ENCODE results near the gene DPP8. TPM values are rescaled to one million over a fixed set of nuclear protein-coding genes. Genes with fewer than 3 reads are reported as not detected.

Gene DPP8
- total and polyA plus RNA-seq, 2 donors (not counting 1 experiment from before 2014, with no cell fraction given) = 29.9 to 45.4 TPM

DNA sequence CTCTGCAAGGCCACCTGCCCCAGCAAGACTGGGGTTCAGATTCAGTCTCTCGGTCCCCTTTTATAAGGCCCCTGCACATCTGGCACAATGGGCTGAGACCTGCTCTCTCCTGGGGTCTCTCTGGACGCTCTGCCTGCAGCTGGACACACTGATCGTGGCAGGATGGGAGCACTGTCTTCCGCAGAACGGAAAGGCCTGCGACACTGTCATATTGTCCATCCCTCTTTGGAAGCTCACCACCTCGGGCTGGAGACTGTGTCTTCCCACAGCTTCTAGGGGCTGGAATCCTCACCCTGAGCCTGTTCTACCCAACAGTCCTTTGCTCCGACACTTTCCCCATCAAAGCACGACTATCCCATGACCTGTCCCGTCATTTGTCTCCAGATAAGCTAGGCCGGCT is 83.3 kb downstream of the DPP8 start:
- Histone ChIP-seq H3K27me3 (ENCODE audit: control insufficient read depth, insufficient read depth, low read length) (no peaks in the 10 kb centered on the region), H3K36me3 (ENCODE audit: control insufficient read depth, insufficient read depth, low read length) (no peaks in the 10 kb centered on the region), H2AFZ (ENCODE audit: low read length) (no peak overlapping the region), H3K4me2 (ENCODE audit: extremely low read depth, insufficient read depth, low read length) (no peak overlapping the region), H3K4me1 (ENCODE audit: control insufficient read depth, extremely low read depth, insufficient read depth, low read length) (no peaks in the 10 kb centered on the region), H3K27ac (ENCODE audit: insufficient read depth, low read length) (no peak overlapping the region), H4K20me1 (ENCODE audit: control insufficient read depth, extremely low read depth, insufficient read depth, low read length) (no peaks in the 10 kb centered on the region), H3K9me3 (ENCODE audit: control insufficient read depth, insufficient read depth, low read depth, low read length) (no peaks in the 10 kb centered on the region), H3K9ac (ENCODE audit: insufficient read depth, low read length) (no peak overlapping the region), H3K4me3 (replicated peaks in 1 of 4; ENCODE audit: control extremely low read depth in 1 of 4, insufficient read depth in 1 of 4, low read depth in 3 of 4, low read length in 4 of 4) (no peak overlapping the region), H3K79me2 (ENCODE audit: control insufficient read depth, insufficient read depth, low read length) (no peaks in the 10 kb centered on the region)
- no peak for TF ChIP-seq EZH2 (IDR thresholded peaks at IDR 0.05; ENCODE audit: low read length, missing control alignments)
- TF ChIP-seq, protein P1, sequence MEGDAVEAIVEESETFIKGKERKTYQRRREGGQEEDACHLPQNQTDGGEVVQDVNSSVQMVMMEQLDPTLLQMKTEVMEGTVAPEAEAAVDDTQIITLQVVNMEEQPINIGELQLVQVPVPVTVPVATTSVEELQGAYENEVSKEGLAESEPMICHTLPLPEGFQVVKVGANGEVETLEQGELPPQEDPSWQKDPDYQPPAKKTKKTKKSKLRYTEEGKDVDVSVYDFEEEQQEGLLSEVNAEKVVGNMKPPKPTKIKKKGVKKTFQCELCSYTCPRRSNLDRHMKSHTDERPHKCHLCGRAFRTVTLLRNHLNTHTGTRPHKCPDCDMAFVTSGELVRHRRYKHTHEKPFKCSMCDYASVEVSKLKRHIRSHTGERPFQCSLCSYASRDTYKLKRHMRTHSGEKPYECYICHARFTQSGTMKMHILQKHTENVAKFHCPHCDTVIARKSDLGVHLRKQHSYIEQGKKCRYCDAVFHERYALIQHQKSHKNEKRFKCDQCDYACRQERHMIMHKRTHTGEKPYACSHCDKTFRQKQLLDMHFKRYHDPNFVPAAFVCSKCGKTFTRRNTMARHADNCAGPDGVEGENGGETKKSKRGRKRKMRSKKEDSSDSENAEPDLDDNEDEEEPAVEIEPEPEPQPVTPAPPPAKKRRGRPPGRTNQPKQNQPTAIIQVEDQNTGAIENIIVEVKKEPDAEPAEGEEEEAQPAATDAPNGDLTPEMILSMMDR (conservative IDR thresholded peaks at IDR 0.05 in 1 of 2, IDR thresholded peaks at IDR 0.05 in 1 of 2; ENCODE audit: low read depth in 1 of 2, low read length in 2 of 2) = no peak
- no peak for DNase-seq (ENCODE audit: low read depth in 2 of 2)

DNA sequence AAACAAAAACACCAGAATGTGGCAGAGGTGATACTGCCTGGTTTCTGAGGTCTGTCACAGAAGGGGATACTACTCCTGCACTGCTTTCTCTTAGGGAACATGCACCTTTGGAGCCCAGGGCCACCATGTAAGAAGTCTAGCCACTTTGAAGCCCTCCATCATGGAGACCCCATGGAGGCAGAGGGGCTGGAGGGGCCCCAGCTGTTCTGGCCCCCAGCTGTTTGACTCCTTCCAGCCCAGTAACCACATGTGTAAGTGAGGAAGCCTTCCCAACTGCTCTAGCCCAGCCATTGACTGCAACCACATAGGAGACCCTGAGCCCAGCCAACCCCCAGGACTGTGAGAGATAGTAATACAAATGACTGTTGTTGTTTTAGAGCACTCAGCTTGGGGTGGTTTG is 85.8 kb downstream of the DPP8 start:
- Histone ChIP-seq H3K4me3 (replicated peaks in 1 of 4; ENCODE audit: control extremely low read depth in 1 of 4, insufficient read depth in 1 of 4, low read depth in 3 of 4, low read length in 4 of 4) (no peak overlapping the region), H3K27ac (ENCODE audit: insufficient read depth, low read length) (no peak overlapping the region), H3K9me3 (ENCODE audit: control insufficient read depth, insufficient read depth, low read depth, low read length) (no peaks in the 10 kb centered on the region), H3K4me1 (ENCODE audit: control insufficient read depth, extremely low read depth, insufficient read depth, low read length) (no peaks in the 10 kb centered on the region), H3K36me3 (ENCODE audit: control insufficient read depth, insufficient read depth, low read length) (no peaks in the 10 kb centered on the region), H3K9ac (ENCODE audit: insufficient read depth, low read length) (no peak overlapping the region), H4K20me1 (ENCODE audit: control insufficient read depth, extremely low read depth, insufficient read depth, low read length) (no peaks in the 10 kb centered on the region), H3K27me3 (ENCODE audit: control insufficient read depth, insufficient read depth, low read length) (no peaks in the 10 kb centered on the region), H3K4me2 (ENCODE audit: extremely low read depth, insufficient read depth, low read length) (no peak overlapping the region), H2AFZ (ENCODE audit: low read length) (no peak overlapping the region), H3K79me2 (ENCODE audit: control insufficient read depth, insufficient read depth, low read length) (no peaks in the 10 kb centered on the region)
- TF ChIP-seq, protein P1 (conservative IDR thresholded peaks at IDR 0.05 in 1 of 2, IDR thresholded peaks at IDR 0.05 in 1 of 2; ENCODE audit: low read depth in 1 of 2, low read length in 2 of 2) = no peak
- no peak for TF ChIP-seq EZH2 (IDR thresholded peaks at IDR 0.05; ENCODE audit: low read length, missing control alignments)
- no peak for DNase-seq (ENCODE audit: low read depth in 2 of 2)

DNA sequence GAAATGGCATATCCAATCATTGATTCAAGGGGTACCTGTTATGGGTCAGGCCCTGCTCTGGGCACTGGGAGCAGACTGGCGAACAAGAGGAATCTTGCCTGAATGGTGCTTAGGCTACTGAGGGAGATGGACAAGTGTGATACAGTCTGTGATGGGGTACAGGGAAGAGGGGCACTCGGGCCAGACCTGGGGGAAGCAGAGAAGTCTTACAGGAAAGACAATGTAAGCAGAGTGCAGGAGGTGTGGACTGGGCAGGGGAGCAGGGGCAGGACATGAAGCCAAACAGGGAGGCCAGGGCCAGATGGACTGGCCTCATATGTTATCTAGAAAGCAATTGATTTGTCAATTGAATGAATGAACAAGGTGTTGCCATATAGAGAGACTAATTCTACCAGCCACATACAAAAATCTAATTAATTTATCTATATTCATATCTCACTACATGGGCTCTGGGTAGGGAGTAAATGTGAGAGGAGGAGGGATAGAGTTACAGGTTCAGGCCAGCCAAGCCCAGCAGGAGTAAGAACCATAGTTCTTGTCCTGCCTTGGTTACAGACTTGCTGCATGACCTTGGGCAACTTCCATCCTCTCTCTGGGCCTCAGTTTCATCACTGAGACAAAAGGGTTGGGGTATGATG is 91.2 kb downstream of the DPP8 start:
- no peak for DNase-seq (ENCODE audit: low read depth in 2 of 2)
- Histone ChIP-seq H3K36me3 (ENCODE audit: control insufficient read depth, insufficient read depth, low read length) (no peaks in the 10 kb centered on the region), H2AFZ (ENCODE audit: low read length) (no peak overlapping the region), H3K27ac (ENCODE audit: insufficient read depth, low read length) (no peak overlapping the region), H4K20me1 (ENCODE audit: control insufficient read depth, extremely low read depth, insufficient read depth, low read length) (no peaks in the 10 kb centered on the region), H3K9me3 (ENCODE audit: control insufficient read depth, insufficient read depth, low read depth, low read length) (no peaks in the 10 kb centered on the region), H3K4me1 (ENCODE audit: control insufficient read depth, extremely low read depth, insufficient read depth, low read length) (peaks cover 3% of the 10 kb centered on the region), H3K27me3 (ENCODE audit: control insufficient read depth, insufficient read depth, low read length) (peaks cover 5% of the 10 kb centered on the region), H3K79me2 (ENCODE audit: control insufficient read depth, insufficient read depth, low read length) (no peaks in the 10 kb centered on the region), H3K4me3 (replicated peaks in 1 of 4; ENCODE audit: control extremely low read depth in 1 of 4, insufficient read depth in 1 of 4, low read depth in 3 of 4, low read length in 4 of 4) (no peak overlapping the region), H3K4me2 (ENCODE audit: extremely low read depth, insufficient read depth, low read length) (no peak overlapping the region), H3K9ac (ENCODE audit: insufficient read depth, low read length) (no peak overlapping the region)
- TF ChIP-seq, protein P1 (conservative IDR thresholded peaks at IDR 0.05 in 1 of 2, IDR thresholded peaks at IDR 0.05 in 1 of 2; ENCODE audit: low read depth in 1 of 2, low read length in 2 of 2) = no peak
- no peak for TF ChIP-seq EZH2 (IDR thresholded peaks at IDR 0.05; ENCODE audit: low read length, missing control alignments)
